Measurements from ENCODE around the gene PITPNC1.
"Not testable (repeated sequence)": the region's sequence is repeated elsewhere in the genome, so short reads cannot be mapped to it uniquely, and the experiment has no call there.

Gene PITPNC1

DNA sequence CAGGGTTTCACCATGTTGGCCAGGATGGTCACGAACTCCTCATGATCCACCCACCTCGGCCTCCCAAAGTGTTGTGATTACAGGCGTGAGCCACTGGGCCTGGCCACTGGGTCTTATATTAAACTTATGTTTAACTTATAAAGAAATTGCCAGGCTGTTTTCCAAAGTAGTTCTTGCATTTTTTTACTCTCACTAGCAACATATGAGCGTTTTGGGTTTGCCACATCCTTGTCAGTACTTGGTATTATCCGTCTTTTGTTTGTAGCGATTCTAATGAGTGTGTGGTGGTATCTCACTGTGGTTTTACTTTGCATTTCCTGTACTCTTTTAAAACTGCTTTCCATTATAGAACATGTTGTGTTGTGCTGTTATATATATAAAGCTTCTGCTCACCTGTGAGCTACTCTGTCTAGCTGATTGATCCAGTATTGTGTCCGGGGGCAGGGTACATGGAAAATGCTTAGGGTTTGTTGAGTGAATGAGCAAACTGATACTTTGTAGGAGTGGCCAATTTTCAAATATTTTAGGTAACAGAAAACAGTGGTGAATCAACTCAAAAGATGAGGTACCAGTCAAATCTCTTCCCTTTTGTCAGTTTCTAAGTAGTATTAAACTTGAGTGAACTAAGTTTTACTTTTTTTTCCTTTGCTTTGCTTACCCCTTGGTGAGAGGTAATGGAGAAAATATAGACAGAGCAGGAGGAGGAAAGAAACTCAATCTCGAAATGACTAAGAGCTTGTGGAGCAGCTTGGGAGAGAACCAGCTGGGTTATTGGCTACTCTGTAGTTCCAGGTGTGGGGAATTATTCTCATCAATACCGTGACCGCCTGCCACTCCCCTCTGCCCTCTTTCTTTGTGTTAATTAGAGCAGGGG lies 75.8 kb downstream of the PITPNC1 start:
- in situ Hi-C loops (cut with HindIII; ENCODE audit: low sequenced_read_pairs) = loop anchor here (5.0 kb wide), 2 partner anchors 34 to 79 kb away; no protein-coding TSS in a partner anchor

GRCh38 chr17:67456103-67456502 lies 79.0 kb downstream of the PITPNC1 start:
- in situ Hi-C loops (cut with HindIII; ENCODE audit: low sequenced_read_pairs) = no loop called here

GRCh38 chr17:67456889-67457288 lies 79.8 kb downstream of the PITPNC1 start:
- in situ Hi-C loops (cut with HindIII; ENCODE audit: low sequenced_read_pairs) = no loop called here

- in situ Hi-C loops (cut with HindIII; ENCODE audit: low sequenced_read_pairs) = no loop called here
Observed at GRCh38 chr17:67458203-67458602, 81.1 kb downstream of the PITPNC1 start.

DNA sequence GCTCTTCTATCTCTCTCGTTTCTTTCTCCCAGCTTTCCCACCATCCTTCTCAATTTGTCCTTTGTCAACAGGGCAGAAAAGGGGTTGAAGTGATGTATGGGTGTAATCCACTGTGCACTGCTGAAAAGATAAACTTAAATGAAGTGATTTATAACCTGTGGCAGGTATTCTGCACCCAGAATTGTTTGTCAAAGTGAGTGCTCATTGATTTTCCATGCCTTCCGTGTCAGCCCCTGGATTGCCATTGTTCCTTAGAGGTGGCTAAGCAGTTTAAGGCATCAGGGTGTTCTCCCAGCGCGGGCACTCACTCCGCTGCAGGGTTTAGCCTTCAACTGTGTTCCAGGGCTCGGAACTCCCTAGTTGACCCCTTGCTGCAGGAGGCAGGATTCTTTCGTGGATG lies 82.9 kb downstream of the PITPNC1 start:
- in situ Hi-C loops (cut with HindIII; ENCODE audit: low sequenced_read_pairs) = no loop called here

GRCh38 chr17:67461228-67461780 lies 84.2 kb downstream of the PITPNC1 start:
- in situ Hi-C loops (cut with HindIII; ENCODE audit: low sequenced_read_pairs) = no loop called here

GRCh38 chr17:67461876-67462275 lies 84.8 kb downstream of the PITPNC1 start:
- in situ Hi-C loops (cut with HindIII; ENCODE audit: low sequenced_read_pairs) = no loop called here

DNA sequence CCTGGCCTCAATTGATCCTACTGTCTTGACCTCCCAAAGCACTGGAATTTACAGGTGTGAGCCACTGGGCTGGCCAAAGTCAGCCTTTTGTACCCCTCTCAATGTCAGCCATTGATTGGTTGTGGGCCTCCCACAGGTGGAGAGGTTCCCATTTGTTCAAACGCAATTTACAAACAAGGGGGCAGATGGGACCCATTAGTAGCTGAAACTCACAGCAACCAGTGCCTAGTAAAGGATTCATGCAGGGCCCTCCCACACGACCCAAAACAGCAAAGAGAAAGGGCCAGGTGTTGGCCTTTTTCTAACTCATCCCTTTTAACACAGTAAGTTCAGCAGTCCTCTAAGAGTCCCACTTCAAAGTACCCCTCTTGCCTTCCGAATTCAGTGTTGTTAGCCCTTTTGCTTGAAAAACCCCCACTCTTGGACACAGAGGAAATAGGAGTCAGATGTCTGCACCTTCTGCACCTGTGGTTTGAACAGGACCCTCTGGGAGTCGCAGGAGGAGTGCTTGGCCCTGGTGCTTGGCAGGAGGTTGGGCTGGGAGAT lies 89.2 kb downstream of the PITPNC1 start:
- in situ Hi-C loops (cut with HindIII; ENCODE audit: low sequenced_read_pairs) = no loop called here

- in situ Hi-C loops (cut with HindIII; ENCODE audit: low sequenced_read_pairs) = no loop called here
Observed at GRCh38 chr17:67467500-67468455, 90.7 kb downstream of the PITPNC1 start.

- in situ Hi-C loops (cut with HindIII; ENCODE audit: low sequenced_read_pairs) = no loop called here
Observed at GRCh38 chr17:67469208-67469980, 92.3 kb downstream of the PITPNC1 start.

GRCh38 chr17:67470163-67470562 lies 93.1 kb downstream of the PITPNC1 start:
- in situ Hi-C loops (cut with HindIII; ENCODE audit: low sequenced_read_pairs) = no loop called here

DNA sequence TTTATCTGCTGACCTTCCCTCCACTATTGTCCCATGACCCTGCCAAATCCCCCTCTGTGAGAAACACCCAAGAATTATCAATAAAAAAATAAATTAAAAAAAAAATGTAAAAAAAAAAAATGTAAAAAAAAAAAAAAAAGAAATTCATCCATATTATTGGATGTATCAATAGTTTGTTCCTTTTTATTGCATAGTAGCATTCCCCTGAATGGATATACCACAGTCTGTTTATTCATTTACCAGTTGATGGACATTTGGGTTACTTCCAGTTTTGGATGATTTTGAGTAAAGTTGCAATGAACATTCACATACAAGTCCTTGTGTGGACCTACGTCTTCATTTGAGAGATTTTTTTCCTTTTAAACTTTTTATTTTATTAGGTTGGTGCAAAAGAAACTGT lies 94.0 kb downstream of the PITPNC1 start:
- in situ Hi-C loops (cut with HindIII; ENCODE audit: low sequenced_read_pairs) = no loop called here

DNA sequence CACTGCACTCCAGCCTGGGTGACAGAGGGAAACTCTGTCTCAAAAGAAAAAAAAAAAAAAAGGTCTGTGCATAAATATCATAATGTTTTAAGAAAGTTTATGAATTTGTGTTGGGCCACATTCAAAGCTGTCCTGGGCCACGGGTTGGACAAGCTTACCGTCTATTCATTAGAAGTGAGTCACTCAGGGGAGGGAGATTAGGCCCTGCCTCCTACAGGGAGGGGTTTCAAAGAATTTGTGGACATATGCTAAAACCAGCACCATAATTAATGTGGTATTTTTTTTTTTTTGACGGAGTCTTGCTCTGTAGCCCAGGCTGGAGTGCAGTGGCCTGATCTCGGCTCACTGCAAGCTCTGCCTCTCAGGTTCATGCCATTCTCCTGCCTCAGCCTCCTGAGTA lies 95.5 kb downstream of the PITPNC1 start:
- in situ Hi-C loops (cut with HindIII; ENCODE audit: low sequenced_read_pairs) = not testable (repeated sequence)

- in situ Hi-C loops (cut with HindIII; ENCODE audit: low sequenced_read_pairs) = no loop called here
Observed at GRCh38 chr17:67474081-67474661, 97.1 kb downstream of the PITPNC1 start.

DNA sequence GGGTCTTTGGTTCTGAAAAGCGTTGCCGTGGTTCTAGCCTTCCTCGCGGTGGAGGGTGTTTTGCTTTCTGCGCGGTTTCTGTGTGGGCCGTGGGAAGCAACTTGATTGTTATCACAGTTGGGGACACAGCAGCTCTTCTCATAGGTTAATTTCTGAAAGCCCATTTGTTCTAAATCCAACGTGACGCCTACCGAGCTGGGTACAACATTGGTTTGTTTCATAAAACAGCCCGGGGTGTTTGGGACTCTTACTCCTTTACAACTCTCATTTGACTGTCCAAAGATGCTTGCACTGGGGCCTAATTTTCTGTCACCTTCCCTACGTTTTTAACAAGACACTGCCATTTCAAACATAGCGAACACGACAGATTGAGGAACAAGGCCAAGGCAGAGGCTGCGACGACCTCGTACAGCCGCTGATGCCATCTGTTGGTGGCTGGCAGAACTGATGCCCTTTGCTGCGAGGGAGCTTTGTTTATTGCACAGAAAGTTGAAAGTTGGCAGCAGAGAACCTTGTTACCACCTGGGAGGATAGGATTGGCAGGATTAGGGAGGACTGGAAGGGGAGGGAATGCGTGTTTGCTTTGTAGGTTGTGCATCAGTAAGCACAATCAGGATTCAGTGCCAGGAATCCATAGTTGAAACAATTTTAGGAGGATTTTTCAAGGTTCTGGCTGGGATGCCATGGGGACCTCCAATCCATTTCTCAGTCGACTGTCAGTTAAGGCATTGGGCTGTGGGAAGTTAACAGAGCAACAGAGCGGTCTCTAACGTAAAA lies 98.3 kb downstream of the PITPNC1 start:
- in situ Hi-C loops (cut with HindIII; ENCODE audit: low sequenced_read_pairs) = no loop called here

GRCh38 chr17:67476787-67477335 lies 99.8 kb downstream of the PITPNC1 start:
- in situ Hi-C loops (cut with HindIII; ENCODE audit: low sequenced_read_pairs) = no loop called here

DNA sequence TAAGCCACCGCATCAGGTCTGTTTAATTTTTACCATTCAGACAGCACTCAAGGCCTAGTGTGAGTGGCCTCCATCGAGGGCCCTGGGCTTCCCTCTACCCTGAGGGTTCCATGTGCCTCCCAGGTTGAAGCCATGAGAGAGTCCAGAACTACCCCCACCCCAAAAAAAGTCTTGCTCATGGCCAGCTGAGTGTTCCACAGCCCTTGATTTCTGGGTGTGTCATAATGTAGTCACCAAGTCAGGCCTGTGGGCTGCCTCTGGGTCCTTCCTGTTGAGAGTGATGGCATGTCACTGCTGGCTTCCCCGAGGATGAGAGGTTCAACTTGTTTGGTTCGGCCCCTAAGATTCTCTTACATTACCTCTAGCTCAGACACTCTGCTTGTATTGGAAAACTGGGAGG lies 100.6 kb downstream of the PITPNC1 start:
- in situ Hi-C loops (cut with HindIII; ENCODE audit: low sequenced_read_pairs) = no loop called here

- in situ Hi-C loops (cut with HindIII; ENCODE audit: low sequenced_read_pairs) = no loop called here
Observed at GRCh38 chr17:67478401-67479041, 101.4 kb downstream of the PITPNC1 start.

All from endothelial cell of hepatic sinusoid (primary cell).